ENCODE data around the gene USP19.

The USP19 gene

GRCh38 chr3:49157289-49157688 is 36.7 kb upstream of the USP19 start:
- H3K4me3 ChIP-seq (ENCODE audit: control insufficient read depth, low read depth, low read length), result no peak overlapping the region
- no peak for DNase-seq (ENCODE audit: low read depth)
- TF ChIP-seq, protein P1, sequence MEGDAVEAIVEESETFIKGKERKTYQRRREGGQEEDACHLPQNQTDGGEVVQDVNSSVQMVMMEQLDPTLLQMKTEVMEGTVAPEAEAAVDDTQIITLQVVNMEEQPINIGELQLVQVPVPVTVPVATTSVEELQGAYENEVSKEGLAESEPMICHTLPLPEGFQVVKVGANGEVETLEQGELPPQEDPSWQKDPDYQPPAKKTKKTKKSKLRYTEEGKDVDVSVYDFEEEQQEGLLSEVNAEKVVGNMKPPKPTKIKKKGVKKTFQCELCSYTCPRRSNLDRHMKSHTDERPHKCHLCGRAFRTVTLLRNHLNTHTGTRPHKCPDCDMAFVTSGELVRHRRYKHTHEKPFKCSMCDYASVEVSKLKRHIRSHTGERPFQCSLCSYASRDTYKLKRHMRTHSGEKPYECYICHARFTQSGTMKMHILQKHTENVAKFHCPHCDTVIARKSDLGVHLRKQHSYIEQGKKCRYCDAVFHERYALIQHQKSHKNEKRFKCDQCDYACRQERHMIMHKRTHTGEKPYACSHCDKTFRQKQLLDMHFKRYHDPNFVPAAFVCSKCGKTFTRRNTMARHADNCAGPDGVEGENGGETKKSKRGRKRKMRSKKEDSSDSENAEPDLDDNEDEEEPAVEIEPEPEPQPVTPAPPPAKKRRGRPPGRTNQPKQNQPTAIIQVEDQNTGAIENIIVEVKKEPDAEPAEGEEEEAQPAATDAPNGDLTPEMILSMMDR (IDR thresholded peaks at IDR 0.05; ENCODE audit: control insufficient read depth, insufficient read depth, low read depth, low read length, missing control alignments), result no peak

GRCh38 chr3:49153349-49153912 is 32.8 kb upstream of the USP19 start:
- TF ChIP-seq, protein P1 (IDR thresholded peaks at IDR 0.05; ENCODE audit: control insufficient read depth, insufficient read depth, low read depth, low read length, missing control alignments), result no peak
- DNase-seq (ENCODE audit: low read depth), result no peak
- H3K4me3 ChIP-seq (ENCODE audit: control insufficient read depth, low read depth, low read length), result no peak overlapping the region

DNA sequence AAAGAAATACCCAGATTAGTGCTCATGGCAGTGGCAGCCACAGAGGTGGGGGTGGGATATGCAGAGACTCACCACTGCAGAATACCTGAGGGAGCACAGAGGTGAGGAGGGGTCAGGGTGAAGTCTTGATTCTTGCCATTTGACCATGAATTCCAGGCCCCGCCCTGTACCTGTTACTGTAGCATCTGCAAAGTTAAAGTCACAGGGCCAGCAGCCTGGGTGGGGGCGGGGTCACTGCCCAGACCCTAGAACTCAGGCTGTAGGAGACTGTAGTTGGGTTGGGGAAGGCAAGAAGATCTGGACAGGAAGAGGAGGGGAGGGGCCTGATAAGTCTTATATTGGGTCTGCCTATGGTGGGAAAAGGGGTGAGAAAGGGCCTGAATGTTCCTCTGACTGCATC is 31.0 kb upstream of the USP19 start:
- TF ChIP-seq, protein P1 (IDR thresholded peaks at IDR 0.05; ENCODE audit: control insufficient read depth, insufficient read depth, low read depth, low read length, missing control alignments), result no peak
- DNase-seq (ENCODE audit: low read depth), result no peak
- H3K4me3 ChIP-seq (ENCODE audit: control insufficient read depth, low read depth, low read length), result no peak overlapping the region

DNA sequence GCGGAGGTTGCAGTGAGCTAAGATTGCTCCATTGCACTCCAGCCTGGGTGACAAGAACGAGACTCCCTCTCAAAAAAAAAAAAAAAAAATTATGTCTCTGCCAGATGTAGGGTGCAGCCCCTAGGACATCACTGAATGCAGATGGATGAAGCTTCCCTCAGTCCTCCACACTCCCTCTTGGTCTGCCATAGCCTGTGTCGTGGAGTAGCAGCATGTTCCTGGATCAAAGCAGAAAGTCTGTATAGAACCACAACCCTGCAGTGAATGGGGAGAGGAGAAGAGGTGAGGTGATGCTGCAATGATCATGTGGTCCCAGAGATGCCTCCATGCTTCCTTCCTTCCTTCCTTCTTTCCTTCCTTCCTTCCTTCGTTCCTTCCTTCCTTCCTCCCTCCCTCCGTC is 27.5 kb upstream of the USP19 start:
- H3K4me3 ChIP-seq (ENCODE audit: control insufficient read depth, low read depth, low read length), result no peak overlapping the region
- TF ChIP-seq, protein P1 (IDR thresholded peaks at IDR 0.05; ENCODE audit: control insufficient read depth, insufficient read depth, low read depth, low read length, missing control alignments), result no peak
- DNase-seq (ENCODE audit: low read depth), result no peak

GRCh38 chr3:49140080-49140479 is 19.5 kb upstream of the USP19 start:
- TF ChIP-seq, protein P1 (IDR thresholded peaks at IDR 0.05; ENCODE audit: control insufficient read depth, insufficient read depth, low read depth, low read length, missing control alignments), result no peak
- H3K4me3 ChIP-seq (ENCODE audit: control insufficient read depth, low read depth, low read length), result no peak overlapping the region
- DNase-seq (ENCODE audit: low read depth), result no peak

DNA sequence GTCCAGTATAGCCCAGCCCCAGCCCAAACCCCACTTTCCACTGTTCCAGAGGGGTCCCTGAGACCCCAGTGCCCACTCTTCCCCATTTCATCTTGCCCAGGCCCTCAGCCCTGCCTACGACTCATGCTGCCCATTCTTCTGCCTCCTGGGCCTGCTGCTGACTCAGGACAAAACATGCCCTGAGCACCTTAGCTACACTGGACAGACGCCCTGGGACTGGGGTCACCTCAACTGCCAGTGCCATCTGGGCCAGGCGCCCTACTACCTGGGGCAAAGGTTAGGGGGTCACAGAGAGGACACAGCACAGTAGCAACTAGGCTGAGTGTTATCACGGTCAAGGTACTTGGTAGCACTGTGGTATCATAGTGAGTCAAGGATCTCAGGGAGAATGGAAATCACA is 14.9 kb upstream of the USP19 start:
- DNase-seq (ENCODE audit: low read depth), result no peak
- TF ChIP-seq, protein P1 (IDR thresholded peaks at IDR 0.05; ENCODE audit: control insufficient read depth, insufficient read depth, low read depth, low read length, missing control alignments), result no peak
- no peak overlapping the region for H3K4me3 ChIP-seq (ENCODE audit: control insufficient read depth, low read depth, low read length)

All from AG09309 (cell line).